Measurements from ENCODE around the gene CCNH. TPM values are rescaled to one million over a fixed set of nuclear protein-coding genes. Genes with fewer than 3 reads are reported as not detected.

Gene CCNH
- total RNA-seq (2014; rRNA removed; shearing (Covaris generic)): 62.2 and 86.2 TPM in 2 replicates

DNA sequence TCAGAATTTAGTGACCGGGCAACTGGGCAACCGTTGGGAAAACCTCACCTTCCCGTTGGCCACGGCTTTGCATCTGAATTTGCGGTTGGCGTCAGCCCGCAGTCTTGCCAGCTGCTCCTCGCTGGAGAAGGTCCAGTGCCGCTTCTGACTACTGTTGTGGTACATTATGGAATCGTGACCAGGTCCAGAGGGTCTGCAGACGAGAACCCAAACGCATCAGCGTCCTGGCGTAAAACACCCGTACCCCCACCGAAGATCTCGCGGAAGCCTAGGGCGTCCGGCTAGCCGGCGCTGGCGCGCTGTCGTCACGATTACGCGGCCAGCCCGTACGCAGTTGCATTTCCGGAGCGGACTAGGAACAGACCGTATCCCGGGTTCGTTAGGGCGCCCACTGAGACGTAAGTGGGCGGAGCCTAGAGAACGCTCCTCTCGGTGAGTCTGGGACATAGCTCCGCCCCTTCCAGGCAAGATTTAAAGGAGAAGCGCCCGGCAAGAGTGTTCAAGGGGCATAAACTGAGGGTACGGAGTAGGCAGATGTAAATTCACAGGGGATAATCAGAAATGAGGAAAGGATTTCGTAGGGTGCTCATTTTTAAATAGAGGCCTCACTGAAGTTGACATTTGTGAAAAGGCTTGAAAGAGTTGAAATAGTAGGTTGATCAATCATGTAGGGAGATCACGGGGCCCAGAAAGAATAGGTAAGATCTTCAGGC, at the start of gene CCNH:
TSS of gene CCNH (minus strand) at position 301 of the 713 bp plus-strand sequence. CDS start at position 165, 136 bp downstream.
- in situ Hi-C loops (cut with HindIII; ENCODE audit: low sequenced_read_pairs): no loop called here

DNA sequence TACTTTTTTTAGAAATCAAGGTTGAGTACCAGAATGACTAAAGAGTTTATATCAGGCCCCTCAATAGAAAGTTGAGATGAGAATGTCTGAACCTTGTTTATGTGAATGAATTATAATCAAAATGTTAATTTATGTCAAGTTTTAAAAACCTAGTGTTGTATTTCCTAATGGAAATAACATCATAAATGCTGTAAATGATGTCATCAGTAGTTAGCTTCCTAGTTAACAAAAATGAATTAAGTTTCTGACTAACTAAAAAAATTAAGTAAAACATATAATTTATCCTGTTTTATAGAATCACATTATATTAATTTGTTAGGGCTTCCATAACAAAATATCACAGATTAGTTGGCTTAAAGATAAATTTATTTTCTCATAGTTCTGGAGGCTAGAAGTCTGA, 45.0 kb upstream of the CCNH start:
- DNase-seq (ENCODE audit: low spot score): no peak
- in situ Hi-C loops (cut with HindIII; ENCODE audit: low sequenced_read_pairs): no loop called here

More for the DNA sequence above, at the start of gene CCNH:
- DNase-seq (ENCODE audit: low spot score): peak; percentile 100

DNA sequence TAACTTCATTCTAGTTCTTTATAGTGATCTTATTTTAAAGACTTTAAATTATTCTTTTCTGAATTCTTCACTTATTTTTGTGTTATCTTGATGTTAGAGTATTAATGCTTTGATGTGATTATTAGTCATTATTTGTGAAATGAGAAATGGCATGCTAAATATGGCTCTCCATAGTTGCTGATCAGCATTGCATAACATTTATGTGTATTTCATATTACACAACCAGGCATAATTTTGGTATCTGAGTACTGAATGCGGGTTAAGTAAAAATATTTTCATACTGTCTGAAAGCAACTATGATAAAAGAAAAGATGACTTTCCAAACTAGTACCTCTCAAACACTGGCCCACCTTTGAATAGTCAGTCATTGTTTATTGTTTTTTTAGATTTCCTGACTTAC, 41.1 kb upstream of the CCNH start:
- DNase-seq (ENCODE audit: low spot score): no peak
- in situ Hi-C loops (cut with HindIII; ENCODE audit: low sequenced_read_pairs): no loop called here

DNA sequence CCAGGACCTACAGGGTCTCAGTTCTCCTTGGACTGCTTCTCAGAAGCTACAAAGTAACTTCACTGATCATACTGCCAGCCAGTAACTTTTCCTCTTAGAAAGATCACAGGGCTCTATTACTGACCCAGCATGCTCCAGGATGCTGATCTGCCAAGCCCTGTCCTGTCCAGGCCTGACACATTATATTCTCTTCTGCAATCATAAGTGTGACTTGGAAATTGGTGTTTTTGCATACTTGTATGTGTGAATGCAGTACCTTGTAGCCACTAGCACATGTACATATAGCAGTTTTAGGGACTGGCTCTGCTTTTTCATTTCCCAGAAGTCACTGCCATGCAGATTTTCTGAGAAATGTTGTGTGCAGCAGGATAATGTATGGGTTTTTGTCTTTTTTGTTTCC, 40.1 kb upstream of the CCNH start:
- in situ Hi-C loops (cut with HindIII; ENCODE audit: low sequenced_read_pairs): no loop called here
- DNase-seq (ENCODE audit: low spot score): no peak

DNA sequence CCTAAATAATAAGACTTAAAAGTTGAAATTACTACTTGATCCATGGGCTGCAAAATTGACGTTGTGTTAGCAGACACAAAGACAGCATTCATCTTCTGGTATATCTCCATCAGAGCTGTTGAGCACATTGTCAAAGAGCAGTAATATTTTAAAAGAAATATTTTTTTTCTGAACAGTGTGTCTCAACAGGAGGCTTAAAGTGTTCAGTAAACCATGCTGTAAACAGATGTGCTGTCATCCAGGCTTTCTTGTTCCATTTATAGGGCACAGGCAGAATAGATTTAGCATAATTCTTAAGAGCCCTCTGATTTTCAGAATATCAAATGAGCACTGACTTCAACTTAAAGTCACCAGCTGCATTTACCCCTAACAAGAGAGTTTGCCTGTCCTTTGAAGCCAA, 29.7 kb upstream of the CCNH start:
- no peak for DNase-seq (ENCODE audit: low spot score)
- in situ Hi-C loops (cut with HindIII; ENCODE audit: low sequenced_read_pairs): no loop called here

DNA sequence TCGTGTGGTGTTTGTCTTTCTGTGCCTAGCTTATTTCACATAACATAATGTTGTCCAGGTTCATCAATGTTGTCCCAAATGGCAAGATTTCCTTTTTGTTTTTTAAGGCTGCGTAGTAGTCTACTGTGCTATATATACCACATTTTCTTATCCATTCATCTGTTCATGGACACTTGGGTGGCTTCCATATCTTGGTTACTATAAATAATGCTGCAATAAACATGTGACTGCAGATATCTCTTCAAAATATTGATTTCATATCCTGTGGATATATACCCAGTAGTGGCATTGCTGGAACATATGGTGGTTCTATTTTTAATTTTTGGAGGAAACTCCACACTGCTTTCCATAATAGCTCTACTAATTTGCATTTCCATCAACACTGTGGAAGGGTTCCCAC, 25.5 kb upstream of the CCNH start:
- in situ Hi-C loops (cut with HindIII; ENCODE audit: low sequenced_read_pairs): no loop called here

DNA sequence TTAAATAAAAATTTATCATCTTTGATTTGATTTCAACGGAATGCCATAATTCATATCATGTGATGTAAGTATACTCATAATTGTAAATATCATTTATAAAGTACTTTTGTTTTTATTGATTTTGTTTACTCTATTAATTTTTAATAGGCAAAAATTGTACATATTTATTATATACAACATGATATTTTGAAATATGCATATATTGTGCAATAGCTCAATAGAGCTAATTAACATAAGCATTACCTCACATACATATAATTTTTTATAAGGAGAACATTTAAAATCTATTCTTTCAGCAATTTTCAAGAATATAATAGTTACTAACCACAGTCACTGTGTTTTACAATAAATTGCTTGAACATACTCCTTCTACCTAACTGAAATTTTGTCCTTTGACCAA, 25.0 kb upstream of the CCNH start:
- no peak for DNase-seq (ENCODE audit: low spot score)
- in situ Hi-C loops (cut with HindIII; ENCODE audit: low sequenced_read_pairs): no loop called here

More for the DNA sequence above, 25.5 kb upstream of the CCNH start:
- no peak for DNase-seq (ENCODE audit: low spot score)

DNA sequence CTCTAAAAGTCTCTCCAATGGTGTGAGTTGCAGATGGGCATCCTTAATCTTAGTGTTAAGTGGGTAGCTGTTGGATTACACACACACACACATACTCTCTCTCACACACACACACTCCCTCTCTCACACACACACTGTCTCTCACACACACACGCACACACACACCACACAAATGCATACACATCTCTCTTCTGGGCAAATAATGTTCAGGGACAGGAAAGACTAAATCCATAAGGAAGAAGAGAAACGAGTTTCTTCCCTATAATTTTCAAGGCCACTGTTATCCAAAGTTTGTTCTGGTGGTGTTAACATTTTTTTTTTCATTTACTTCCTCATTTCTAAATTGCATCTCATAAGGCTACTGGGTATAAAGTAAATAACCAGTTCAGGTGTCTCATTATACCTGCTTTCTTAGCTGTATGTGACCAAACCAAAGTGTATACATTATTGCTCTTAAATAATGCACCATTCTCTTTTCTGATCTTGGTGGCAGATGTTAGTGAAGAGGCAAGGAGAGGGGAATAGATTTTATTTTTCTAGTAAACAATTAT, 22.5 kb upstream of the CCNH start:
- in situ Hi-C loops (cut with HindIII; ENCODE audit: low sequenced_read_pairs): no loop called here
- DNase-seq (ENCODE audit: low spot score): no peak

DNA sequence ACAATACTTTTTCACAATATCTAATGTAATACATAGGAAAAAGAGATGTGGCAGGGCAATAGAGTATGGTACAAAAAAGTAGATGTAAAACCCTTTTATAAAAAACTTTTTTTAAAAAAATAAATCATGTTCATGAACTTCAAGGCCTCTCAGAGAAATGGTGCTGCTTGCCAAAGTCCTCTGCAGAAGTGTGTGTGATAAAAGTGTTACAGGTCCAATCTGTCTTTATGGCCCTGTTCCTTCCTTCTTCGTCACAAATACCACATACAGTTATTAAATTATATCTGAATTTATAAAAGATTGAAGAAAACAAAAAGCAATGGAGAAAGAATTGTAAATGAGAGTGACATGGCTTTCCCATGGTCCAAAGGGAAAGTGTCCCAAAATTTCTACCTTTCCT, 21.7 kb upstream of the CCNH start:
- DNase-seq (ENCODE audit: low spot score): no peak
- in situ Hi-C loops (cut with HindIII; ENCODE audit: low sequenced_read_pairs): no loop called here

DNA sequence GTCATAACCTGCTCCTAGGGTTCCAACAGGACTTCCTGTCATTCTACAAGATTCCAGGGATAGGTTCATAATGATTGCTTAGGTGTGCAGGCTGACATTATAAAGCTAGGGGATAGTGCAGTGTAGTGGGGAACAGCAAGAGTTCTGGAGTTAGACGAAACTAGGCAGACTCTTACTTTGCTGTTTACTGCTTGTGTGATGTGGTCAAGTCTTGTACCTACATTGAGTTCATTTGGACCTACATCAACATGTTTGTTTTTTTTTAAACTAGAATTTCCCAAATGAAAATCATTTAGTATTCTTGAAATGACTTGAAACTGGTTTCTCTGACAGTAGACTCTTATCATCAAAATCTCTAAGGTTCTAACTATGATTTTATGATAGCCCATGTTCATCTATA, 21.2 kb upstream of the CCNH start:
- in situ Hi-C loops (cut with HindIII; ENCODE audit: low sequenced_read_pairs): no loop called here
- no peak for DNase-seq (ENCODE audit: low spot score)

DNA sequence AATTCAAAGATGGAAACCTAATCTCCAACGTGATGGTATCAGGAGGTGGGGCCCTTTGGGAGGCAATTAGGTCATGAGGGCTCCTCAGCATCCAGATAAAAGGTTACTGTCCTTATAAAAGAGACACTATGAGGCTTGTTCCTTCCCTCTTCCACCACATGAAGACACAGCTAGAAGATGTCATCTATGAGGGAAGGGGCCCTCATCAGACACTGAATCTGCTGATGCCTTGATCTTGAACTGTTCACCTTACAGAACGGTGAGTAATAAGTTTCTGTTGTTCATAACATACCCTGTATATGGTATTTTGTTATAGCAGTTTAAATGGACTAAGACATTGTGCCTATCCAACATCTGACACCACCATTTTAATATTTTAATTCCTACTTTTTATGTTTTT, 19.7 kb upstream of the CCNH start:
- DNase-seq (ENCODE audit: low spot score): no peak
- in situ Hi-C loops (cut with HindIII; ENCODE audit: low sequenced_read_pairs): no loop called here

DNA sequence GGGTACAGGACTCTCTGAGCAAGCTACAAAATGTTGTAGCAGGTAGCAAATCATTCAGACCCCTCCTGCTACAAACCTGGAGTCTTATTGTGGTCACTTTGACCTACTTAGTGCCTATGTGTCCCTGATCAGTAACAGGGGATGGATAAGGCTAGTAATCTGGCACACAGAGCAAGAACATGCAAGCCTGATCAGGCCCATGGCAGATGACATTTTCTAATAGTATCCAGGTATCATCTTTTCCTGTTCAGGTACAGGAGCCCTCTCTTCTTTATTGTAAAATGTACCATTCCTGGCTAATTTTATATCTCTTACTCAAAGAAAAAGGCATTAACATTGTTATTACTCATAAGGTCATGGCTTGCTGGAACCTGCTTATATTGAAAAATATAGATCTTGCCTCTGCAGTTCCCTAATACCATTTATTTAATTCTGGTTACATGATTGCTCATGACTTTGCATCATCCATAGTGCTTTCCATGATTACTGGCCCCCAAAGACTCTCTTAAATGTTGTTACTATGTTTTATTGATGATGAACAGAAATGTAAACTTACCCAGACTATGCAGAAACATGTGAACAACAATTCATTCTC, 18.2 kb upstream of the CCNH start:
- no peak for DNase-seq (ENCODE audit: low spot score)
- in situ Hi-C loops (cut with HindIII; ENCODE audit: low sequenced_read_pairs): no loop called here

DNA sequence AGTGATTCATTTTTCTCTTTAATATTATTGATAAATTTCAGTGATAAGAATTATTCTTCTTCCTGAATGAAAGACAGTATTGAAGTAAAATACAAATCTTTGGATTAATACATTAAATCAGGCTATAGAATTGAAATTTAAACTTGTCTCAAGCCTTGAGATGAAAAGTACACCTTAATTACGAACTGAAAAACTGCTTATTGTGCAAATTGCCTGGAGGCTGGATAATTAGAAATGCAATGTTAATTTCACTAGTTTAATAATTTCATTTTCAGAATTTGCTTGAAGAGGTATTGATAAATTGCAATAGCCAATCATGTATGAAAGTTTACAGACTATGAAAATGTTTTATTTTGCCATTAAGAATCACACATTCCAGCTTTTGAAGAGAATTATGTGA, 11.0 kb upstream of the CCNH start:
- in situ Hi-C loops (cut with HindIII; ENCODE audit: low sequenced_read_pairs): no loop called here
- DNase-seq (ENCODE audit: low spot score): no peak

DNA sequence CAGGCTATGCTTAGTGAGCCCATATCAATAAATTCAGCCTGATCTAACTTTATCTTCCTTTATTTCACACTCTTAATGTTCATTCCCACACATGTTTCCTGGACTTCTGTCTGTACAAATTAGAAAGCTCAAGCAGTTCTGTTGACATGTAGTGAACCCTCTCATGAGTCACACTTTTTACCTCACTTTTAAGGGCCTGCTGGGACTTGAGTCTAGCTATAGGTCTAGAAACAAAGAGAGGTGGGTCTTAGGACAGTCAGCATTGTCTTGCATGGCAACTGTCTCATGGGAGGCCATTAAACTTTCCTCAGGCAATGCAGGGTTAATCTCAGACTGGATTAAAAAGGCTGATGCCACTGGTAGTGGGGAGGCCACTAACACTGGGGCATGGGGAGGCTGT, 8.6 kb upstream of the CCNH start:
- in situ Hi-C loops (cut with HindIII; ENCODE audit: low sequenced_read_pairs): no loop called here
- DNase-seq (ENCODE audit: low spot score): no peak

DNA sequence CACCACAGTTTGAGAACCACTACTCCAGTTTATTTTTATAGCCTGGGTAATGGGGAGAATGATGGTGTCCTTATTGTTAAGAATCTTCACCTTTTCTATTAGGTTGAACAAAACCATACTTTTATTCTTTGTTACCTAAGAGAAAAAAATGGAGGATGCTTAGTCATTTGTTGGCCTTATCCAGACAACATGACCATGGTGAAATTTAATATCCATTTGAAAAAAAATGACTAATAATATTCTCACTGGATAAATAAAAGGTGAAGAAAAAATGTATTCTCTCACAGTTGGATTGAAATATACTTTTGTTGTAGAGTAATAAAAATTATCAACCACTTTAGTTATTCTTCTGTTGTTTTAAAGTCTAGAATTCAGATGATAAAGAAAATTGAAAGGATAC, 5.8 kb upstream of the CCNH start:
- in situ Hi-C loops (cut with HindIII; ENCODE audit: low sequenced_read_pairs): no loop called here
- no peak for DNase-seq (ENCODE audit: low spot score)

DNA sequence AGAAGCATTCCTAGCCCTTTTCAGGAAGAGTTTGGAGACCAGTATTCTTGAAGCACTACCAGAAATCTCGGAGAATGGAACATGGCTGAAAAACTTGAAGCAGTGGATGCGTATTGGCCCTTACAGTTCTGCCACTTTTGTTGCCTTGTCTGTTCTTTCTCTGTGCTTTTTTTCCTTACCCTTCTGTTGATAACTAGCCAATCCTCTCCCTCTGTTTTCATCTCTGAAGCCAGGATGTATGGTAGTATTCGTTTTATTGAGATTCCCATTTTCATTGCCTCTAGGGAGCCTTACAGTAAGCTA, 564 bp upstream of the CCNH start:
- in situ Hi-C loops (cut with HindIII; ENCODE audit: low sequenced_read_pairs): no loop called here
- no peak for DNase-seq (ENCODE audit: low spot score)

DNA sequence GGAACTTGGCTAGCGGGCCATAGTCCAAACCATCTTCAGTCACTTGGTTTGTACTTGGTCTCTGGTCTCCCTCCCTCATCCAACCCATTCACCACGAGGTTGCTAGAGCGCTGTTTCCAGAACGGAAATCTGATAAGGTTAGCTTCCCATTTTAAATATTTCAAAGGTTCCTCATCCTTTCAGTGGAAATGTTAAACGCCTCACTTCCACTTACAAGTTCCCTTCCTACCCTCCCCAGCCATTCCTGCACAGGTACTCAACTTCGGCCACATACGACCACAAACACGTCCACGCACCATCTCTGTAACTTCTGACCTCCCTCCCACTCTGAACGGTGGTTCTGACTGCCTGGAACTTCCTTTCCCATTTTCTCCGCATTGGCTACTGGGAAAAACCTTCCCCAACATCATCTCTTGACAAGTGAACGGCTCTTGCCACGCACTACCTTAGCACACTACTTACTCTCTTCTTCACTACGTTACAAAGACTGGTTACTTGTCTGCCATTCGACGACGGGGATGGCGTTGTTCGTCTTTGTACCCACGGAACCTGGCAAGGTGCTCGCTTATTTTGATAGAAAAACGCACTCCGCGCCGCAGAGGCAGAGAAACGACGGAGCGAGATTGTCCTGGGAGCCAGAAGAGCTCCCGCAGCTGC, 629 bp downstream of the CCNH start:
- DNase-seq (ENCODE audit: low spot score): peak; percentile 65
- in situ Hi-C loops (cut with HindIII; ENCODE audit: low sequenced_read_pairs): no loop called here

DNA sequence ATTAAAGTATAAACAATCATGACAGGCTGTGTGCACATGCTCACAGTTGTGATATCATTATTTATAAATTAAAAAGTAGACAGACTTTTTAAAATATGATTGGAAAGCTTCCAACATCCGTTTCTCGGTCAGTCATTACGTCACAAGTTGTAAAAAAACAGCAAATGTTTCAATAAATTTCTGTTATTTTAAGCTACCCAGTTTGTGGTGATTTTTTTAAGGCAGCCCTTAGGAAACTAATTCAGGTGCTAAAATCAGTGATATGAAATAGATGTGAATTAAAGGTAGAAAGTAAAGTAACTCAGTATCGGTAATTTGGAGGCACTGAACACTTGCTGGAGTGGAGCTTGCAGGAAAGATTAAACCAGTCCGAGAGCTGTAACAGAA, 1.2 kb downstream of the CCNH start:
- DNase-seq (ENCODE audit: low spot score): no peak
- in situ Hi-C loops (cut with HindIII; ENCODE audit: low sequenced_read_pairs): no loop called here

DNA sequence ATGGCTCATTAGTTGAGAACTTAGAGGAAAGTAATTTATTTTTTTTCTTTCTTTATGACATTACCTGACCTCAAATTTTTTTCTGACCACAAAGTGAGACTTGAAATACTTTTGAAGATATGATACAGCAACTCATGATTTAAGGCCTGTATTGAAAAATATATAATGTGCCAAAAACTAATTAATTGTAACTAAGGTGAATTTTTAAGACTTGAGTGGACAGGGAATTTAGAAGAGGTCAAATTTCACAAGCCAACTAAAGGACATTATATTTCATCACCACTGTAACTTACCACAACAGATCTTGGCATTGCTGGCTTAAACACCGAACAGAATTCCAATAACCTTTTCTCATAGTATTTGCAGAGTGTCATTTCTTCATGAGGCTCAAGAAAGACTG, 1.8 kb downstream of the CCNH start:
- no peak for DNase-seq (ENCODE audit: low spot score)
- in situ Hi-C loops (cut with HindIII; ENCODE audit: low sequenced_read_pairs): no loop called here

DNA sequence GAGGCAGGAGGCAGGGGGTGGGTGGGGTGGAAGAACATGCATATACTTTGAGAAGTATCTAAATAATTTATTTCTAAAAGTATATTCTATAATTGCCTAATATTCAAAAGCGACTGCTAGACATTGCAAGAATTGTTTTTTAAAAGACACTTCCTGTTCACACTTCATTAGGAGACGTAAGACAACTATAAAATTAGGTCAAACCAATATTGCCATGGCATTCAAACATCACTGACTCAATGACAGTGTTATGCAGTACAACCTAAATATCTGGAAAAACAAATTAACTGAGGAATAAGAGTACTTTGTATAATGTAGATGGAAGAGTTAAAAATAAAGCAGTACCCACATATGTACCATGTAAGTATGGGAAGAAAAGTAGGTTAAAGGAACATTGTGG, 4.5 kb downstream of the CCNH start:
- DNase-seq (ENCODE audit: low spot score): no peak
- in situ Hi-C loops (cut with HindIII; ENCODE audit: low sequenced_read_pairs): no loop called here
